ENCODE results near the gene SIX3. TPM values are rescaled to one million over a fixed set of nuclear protein-coding genes. Genes with fewer than 3 reads are reported as not detected.

The SIX3 gene
- total RNA-seq, 5 donors from 2014 or later (not counting 1 experiment from before 2014, with no cell fraction given), result 0.23 TPM; not detected in 4

DNA sequence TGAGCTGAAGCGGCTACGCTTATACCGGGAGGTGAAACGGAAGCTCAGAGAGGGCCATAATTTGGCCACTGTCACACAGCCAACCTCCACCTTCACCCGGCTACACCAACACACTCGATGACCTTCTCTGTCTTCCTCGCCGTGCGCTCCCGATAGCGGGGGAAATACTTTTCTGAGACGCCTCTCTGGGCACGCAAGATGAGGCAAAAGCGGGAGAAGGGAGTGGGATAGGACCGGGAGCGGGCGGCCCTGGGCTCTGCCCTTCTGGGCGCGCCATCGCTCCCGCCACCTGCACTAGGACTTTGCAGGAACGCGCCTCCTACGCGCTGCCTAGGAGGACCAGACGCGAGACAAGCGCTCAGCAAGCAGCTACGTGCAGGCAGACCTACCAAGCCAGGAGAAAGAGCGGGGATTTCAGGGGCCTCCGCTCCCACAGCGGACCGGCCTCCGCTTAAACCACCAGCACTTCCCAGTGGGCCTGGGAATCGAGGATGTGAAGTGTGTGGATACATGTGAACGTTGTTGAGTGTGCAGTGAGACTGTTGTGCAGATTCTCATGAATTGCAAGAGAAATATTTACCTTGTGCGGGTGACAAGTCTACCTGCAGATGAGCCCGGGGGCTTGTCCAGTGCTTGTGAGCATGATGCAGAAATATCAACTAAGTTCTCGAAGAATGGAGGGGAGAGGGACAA is 11.4 kb downstream of the SIX3 start:
- ATAC-seq (replicated peaks in 1 of 4) (no peak), DNase-seq (no peak)
- peaks cover 0 to 31% of the 10 kb centered on the region in 2 experiments for H3K4me1 ChIP-seq (ENCODE audit: control insufficient read depth in 1 of 2, extremely low read depth in 1 of 2, insufficient read depth in 2 of 2, low read length in 2 of 2)
- no peaks in the 10 kb centered on the region for H3K36me3 ChIP-seq (ENCODE audit: control insufficient read depth in 2 of 2, extremely low read depth in 1 of 2, insufficient read depth in 1 of 2, low read length in 1 of 2)
- CTCF ChIA-PET, result interaction anchor here (0.6 to 1.0 kb wide), 2 partner anchors 473 to 1654 kb away, joined by 3 to 5 read pairs; no protein-coding TSS in a partner anchor
- H3K9me3 Mint-ChIP-seq, result no peaks in the 10 kb centered on the region
- H3K4me1 Mint-ChIP-seq, result peaks cover 25 to 39% (median 30%) of the 10 kb centered on the region in 3 donors
- no peak overlapping the region for H3K27ac ChIP-seq (ENCODE audit: low read length)
- POLR2A ChIA-PET, result no interaction called here
- H3K27ac Mint-ChIP-seq, result no peak overlapping the region
- H3K27me3 Mint-ChIP-seq, result peaks cover 68 to 83% of the 10 kb centered on the region in 2 donors
- 8% methylated on average over 26 of the region's 39 CpGs for WGBS (ENCODE audit: insufficient coverage)
- H3K4me3 ChIP-seq (ENCODE audit: control insufficient read depth in 1 of 2, extremely low read depth in 1 of 2, low read length in 1 of 2), result no peak overlapping the region
- H3K9me3 ChIP-seq, result no peaks in the 10 kb centered on the region
- peak overlapping the region in 2 of 3 donors; percentile 13 to 62 for H3K4me3 Mint-ChIP-seq
- H3K36me3 Mint-ChIP-seq, result no peaks in the 10 kb centered on the region
- peaks cover 7 to 86% of the 10 kb centered on the region in 2 experiments for H3K27me3 ChIP-seq (replicated peaks in 1 of 2; ENCODE audit: control insufficient read depth in 2 of 2, extremely low read depth in 1 of 2, insufficient read depth in 2 of 2, low read length in 1 of 2)

DNA sequence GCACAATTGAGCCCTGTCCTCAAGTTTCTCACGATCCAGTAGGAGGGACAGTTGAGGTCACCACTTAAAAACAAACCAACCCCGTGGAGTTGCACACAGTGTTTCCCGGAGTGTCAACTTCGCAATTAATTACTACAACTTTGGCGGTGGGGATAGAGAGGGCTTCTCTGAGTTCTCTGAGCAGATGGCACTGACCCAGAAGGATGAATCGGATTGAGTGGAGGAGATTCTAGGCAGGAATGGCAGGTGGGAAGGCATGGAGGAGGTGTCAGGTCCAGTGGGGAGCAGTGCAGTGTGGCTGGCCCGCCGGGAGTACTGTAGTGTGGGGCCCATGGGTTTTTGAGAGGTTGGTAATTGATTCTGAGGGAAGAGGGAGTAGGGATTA is 12.0 kb downstream of the SIX3 start:
- no peak overlapping the region for H3K4me3 Mint-ChIP-seq
- ATAC-seq (replicated peaks in 1 of 4), result no peak
- peak overlapping the region in 1 of 2 donors; percentile 9 for H3K27ac Mint-ChIP-seq

DNA sequence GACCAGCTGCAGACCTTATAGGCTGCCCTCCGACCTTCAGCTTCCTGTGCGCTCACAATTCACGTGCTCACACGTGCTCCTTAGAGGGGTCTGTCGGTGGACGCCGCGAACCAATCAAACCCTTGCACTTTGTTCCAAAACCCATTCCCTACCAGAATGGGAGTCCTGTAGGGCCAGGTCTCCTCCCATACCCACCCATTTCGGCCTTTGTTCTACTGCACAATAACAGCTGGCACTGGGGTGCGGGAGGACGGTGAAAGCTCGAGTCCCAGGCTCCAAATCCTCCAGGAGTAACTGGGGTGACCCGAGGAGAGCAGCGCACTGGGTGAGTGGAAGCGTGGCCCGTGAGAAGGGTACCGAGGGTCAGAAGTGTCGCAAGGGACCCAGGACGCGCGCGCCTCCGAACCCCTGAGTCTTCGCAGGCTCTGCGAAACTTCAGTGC is 13.0 kb downstream of the SIX3 start:
- ATAC-seq (replicated peaks in 1 of 4) (no peak), DNase-seq (no peak)
- H3K27me3 ChIP-seq (replicated peaks in 1 of 2; ENCODE audit: control insufficient read depth in 2 of 2, extremely low read depth in 1 of 2, insufficient read depth in 2 of 2, low read length in 1 of 2), result peaks cover 7 to 75% of the 10 kb centered on the region in 2 experiments
- WGBS (ENCODE audit: insufficient coverage), result 21% methylated on average over 20 of the region's 25 CpGs
- POLR2A ChIA-PET, result no interaction called here
- Mint-ChIP-seq H3K36me3 (no peaks in the 10 kb centered on the region), H3K4me3 (peak overlapping the region in 1 of 3 donors; percentile 55), H3K4me1 (peaks cover 23 to 36% (median 24%) of the 10 kb centered on the region in 3 donors), H3K27ac (no peak overlapping the region), H3K9me3 (no peaks in the 10 kb centered on the region), H3K27me3 (peaks cover 60 to 77% of the 10 kb centered on the region in 2 donors)
- no peaks in the 10 kb centered on the region for H3K36me3 ChIP-seq (ENCODE audit: control insufficient read depth in 2 of 2, extremely low read depth in 1 of 2, insufficient read depth in 1 of 2, low read length in 1 of 2)
- H3K27ac ChIP-seq (ENCODE audit: low read length), result no peak overlapping the region
- no peak overlapping the region for H3K4me3 ChIP-seq (ENCODE audit: control insufficient read depth in 1 of 2, extremely low read depth in 1 of 2, low read length in 1 of 2)
- CTCF ChIA-PET, result interaction anchor here (0.6 to 3.6 kb wide), 6 partner anchors 394 to 910 kb away, joined by 3 to 22 read pairs (median 10); no protein-coding TSS in a partner anchor
- H3K4me1 ChIP-seq (ENCODE audit: control insufficient read depth in 1 of 2, extremely low read depth in 1 of 2, insufficient read depth in 2 of 2, low read length in 2 of 2), result peaks cover 0 to 29% of the 10 kb centered on the region in 2 experiments
- H3K9me3 ChIP-seq, result no peaks in the 10 kb centered on the region

More for the DNA sequence above, 12.0 kb downstream of the SIX3 start:
- Histone ChIP-seq H3K9me3 (no peaks in the 10 kb centered on the region), H3K4me3 (ENCODE audit: control insufficient read depth in 1 of 2, extremely low read depth in 1 of 2, low read length in 1 of 2) (no peak overlapping the region), H3K4me1 (ENCODE audit: control insufficient read depth in 1 of 2, extremely low read depth in 1 of 2, insufficient read depth in 2 of 2, low read length in 2 of 2) (peaks cover 0 to 31% of the 10 kb centered on the region in 2 experiments), H3K36me3 (ENCODE audit: control insufficient read depth in 2 of 2, extremely low read depth in 1 of 2, insufficient read depth in 1 of 2, low read length in 1 of 2) (no peaks in the 10 kb centered on the region), H3K27me3 (replicated peaks in 1 of 2; ENCODE audit: control insufficient read depth in 2 of 2, extremely low read depth in 1 of 2, insufficient read depth in 2 of 2, low read length in 1 of 2) (peaks cover 7 to 85% of the 10 kb centered on the region in 2 experiments), H3K27ac (ENCODE audit: low read length) (no peak overlapping the region)
- Mint-ChIP-seq H3K4me1 (peaks cover 25 to 39% (median 30%) of the 10 kb centered on the region in 3 donors), H3K9me3 (no peaks in the 10 kb centered on the region), H3K27me3 (peaks cover 68 to 80% of the 10 kb centered on the region in 2 donors), H3K36me3 (no peaks in the 10 kb centered on the region)
- 39% methylated on average over 4 of the region's 8 CpGs for WGBS (ENCODE audit: insufficient coverage)
- DNase-seq, result no peak
- ChIA-PET CTCF (interaction anchor here in 1 of 2 donors (0.6 kb wide), 1 partner anchor 561 kb away, joined by 6 read pairs; no protein-coding TSS in a partner anchor), POLR2A (no interaction called here)

GRCh38 chr2:44954889-44955592 is 13.5 kb downstream of the SIX3 start:
- H3K36me3 Mint-ChIP-seq, result no peaks in the 10 kb centered on the region
- 12% methylated on average over 43 of the region's 44 CpGs for WGBS (ENCODE audit: insufficient coverage)
- Histone ChIP-seq H3K27me3 (replicated peaks in 1 of 2; ENCODE audit: control insufficient read depth in 2 of 2, extremely low read depth in 1 of 2, insufficient read depth in 2 of 2, low read length in 1 of 2) (peaks cover 7 to 69% of the 10 kb centered on the region in 2 experiments), H3K9me3 (no peaks in the 10 kb centered on the region), H3K27ac (ENCODE audit: low read length) (no peak overlapping the region), H3K4me3 (ENCODE audit: control insufficient read depth in 1 of 2, extremely low read depth in 1 of 2, low read length in 1 of 2) (peak overlapping the region in 1 of 2 donors; percentile 42), H3K4me1 (ENCODE audit: control insufficient read depth in 1 of 2, extremely low read depth in 1 of 2, insufficient read depth in 2 of 2, low read length in 2 of 2) (peaks cover 0 to 25% of the 10 kb centered on the region in 2 experiments), H3K36me3 (ENCODE audit: control insufficient read depth in 2 of 2, extremely low read depth in 1 of 2, insufficient read depth in 1 of 2, low read length in 1 of 2) (no peaks in the 10 kb centered on the region)
- H3K9me3 Mint-ChIP-seq, result no peaks in the 10 kb centered on the region
- H3K27me3 Mint-ChIP-seq, result peaks cover 58 to 79% of the 10 kb centered on the region in 2 donors
- H3K4me1 Mint-ChIP-seq, result peaks cover 22 to 36% (median 22%) of the 10 kb centered on the region in 3 donors
- CTCF ChIA-PET, result interaction anchor here (0.6 to 3.6 kb wide), 15 partner anchors 394 to 940 kb away, joined by 3 to 22 read pairs (median 4); no protein-coding TSS in a partner anchor
- POLR2A ChIA-PET, result no interaction called here
- peak in 2 of 4 experiments; percentile 5 to 11 for ATAC-seq (replicated peaks in 1 of 4)
- peak overlapping the region in 1 of 2 donors; percentile 41 for H3K27ac Mint-ChIP-seq
- peak overlapping the region in 2 of 3 donors; percentile 44 to 55 for H3K4me3 Mint-ChIP-seq
- DNase-seq, result peak in 1 of 35 experiments; percentile 5

- Mint-ChIP-seq H3K4me3 (peak overlapping the region in 1 of 3 donors; percentile 55), H3K27me3 (peaks cover 50 to 74% of the 10 kb centered on the region in 2 donors), H3K4me1 (peaks cover 18 to 33% (median 20%) of the 10 kb centered on the region in 3 donors), H3K36me3 (no peaks in the 10 kb centered on the region), H3K27ac (no peak overlapping the region), H3K9me3 (no peaks in the 10 kb centered on the region)
- Histone ChIP-seq H3K27ac (ENCODE audit: low read length) (no peak overlapping the region), H3K4me1 (ENCODE audit: control insufficient read depth in 1 of 2, extremely low read depth in 1 of 2, insufficient read depth in 2 of 2, low read length in 2 of 2) (peaks cover 0 to 25% of the 10 kb centered on the region in 2 experiments), H3K27me3 (replicated peaks in 1 of 2; ENCODE audit: control insufficient read depth in 2 of 2, extremely low read depth in 1 of 2, insufficient read depth in 2 of 2, low read length in 1 of 2) (peaks cover 7 to 66% of the 10 kb centered on the region in 2 experiments), H3K9me3 (no peaks in the 10 kb centered on the region), H3K36me3 (ENCODE audit: control insufficient read depth in 2 of 2, extremely low read depth in 1 of 2, insufficient read depth in 1 of 2, low read length in 1 of 2) (no peaks in the 10 kb centered on the region), H3K4me3 (ENCODE audit: control insufficient read depth in 1 of 2, extremely low read depth in 1 of 2, low read length in 1 of 2) (peak overlapping the region in 1 of 2 donors; percentile 42)
- CTCF ChIA-PET, result interaction anchor here (0.6 to 3.6 kb wide), 15 partner anchors 395 to 940 kb away, joined by 3 to 22 read pairs (median 4); no protein-coding TSS in a partner anchor
- DNase-seq (peak; percentile 28 to 74 (median 63)), ATAC-seq (replicated peaks in 1 of 4) (peak; percentile 75 to 89 (median 82))
- POLR2A ChIA-PET, result no interaction called here
- 3% methylated on average over 32 of the region's 38 CpGs for WGBS (ENCODE audit: insufficient coverage)
Measured at GRCh38 chr2:44955593-44956392, 14.3 kb downstream of the SIX3 start.
